Measurements from ENCODE around the gene USP32. TPM values are rescaled to one million over a fixed set of nuclear protein-coding genes. Genes with fewer than 3 reads are reported as not detected.

USP32 gene
- total and polyA plus RNA-seq, 4 donors: 46.6 to 103 (median 52.1) TPM

DNA sequence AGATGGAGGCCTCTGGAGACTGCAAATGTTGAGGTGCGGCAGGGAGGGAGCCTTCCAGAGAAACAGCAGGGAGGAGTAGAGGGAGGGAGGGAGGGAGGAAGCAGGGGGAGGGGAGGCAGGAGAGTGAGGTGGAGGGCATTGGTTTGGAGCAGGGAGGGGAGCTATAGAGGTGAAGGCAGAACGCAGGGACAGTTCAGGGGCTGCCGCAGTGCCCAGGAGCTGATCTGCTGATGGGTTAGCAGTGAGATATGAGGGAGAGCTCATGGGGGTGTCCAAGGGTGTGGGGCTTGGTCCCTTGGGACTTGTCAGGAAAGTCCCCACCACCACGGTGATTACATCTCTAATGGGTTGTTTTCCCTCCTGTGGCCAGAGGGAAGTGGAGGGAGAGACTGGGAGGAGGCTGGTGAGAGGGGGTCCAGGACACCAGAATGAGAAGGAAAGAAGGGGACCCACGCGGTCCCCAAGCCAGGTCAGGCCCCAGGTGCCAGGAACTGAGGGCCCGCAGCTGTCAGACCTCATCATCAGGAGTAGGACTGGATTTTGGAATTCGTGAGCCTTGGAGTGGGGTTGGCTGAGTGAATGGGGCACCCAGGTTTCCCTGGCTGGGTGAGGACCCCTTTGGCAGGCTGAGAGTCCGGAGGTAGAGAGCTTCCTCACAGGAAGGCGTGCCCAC lies 231.0 kb downstream of the USP32 start:
- Histone ChIP-seq H3K27ac (ENCODE audit: low read depth, low read length) (no peak overlapping the region), H3K36me3 (ENCODE audit: control insufficient read depth, insufficient read depth, low read length) (no peaks in the 10 kb centered on the region), H3K4me3 (ENCODE audit: low read depth, low read length) (no peak overlapping the region), H3K27me3 (ENCODE audit: control insufficient read depth, insufficient read depth, low read length) (no peaks in the 10 kb centered on the region), H3K9me3 (ENCODE audit: control insufficient read depth, insufficient read depth, low read length) (no peaks in the 10 kb centered on the region), H3K4me1 (ENCODE audit: control insufficient read depth, insufficient read depth, low read length) (peaks cover 35% of the 10 kb centered on the region)
- whole genome bisulfite sequencing (ENCODE audit: insufficient coverage): 69% methylated on average over 8 of the region's 10 CpGs
- no peak for DNase-seq (ENCODE audit: low read depth in 4 of 6, low spot score in 6 of 6)

DNA sequence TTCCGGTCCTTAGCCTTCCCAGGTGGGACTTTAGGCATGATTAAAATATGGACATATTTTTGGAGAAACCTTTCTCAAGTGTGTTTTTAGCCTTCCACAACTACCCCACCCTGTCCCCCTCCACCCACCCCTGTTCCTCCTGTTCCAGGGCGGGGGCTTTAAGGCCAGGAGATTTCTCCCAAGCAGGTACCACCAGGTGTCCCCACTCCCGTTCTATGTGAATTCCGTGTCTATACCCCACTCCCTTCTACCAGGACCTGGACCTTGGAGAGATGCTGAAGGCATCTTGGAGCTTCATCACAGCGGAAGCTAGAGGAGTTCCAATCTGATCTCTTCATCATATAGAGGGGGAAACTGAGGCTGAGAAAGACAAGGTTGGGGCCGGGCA lies 232.5 kb downstream of the USP32 start:
- no peak overlapping the region for H3K27ac ChIP-seq (ENCODE audit: low read depth, low read length)
- WGBS (ENCODE audit: insufficient coverage): 100% methylated on average over 1 of the region's 6 CpGs
- H3K36me3 ChIP-seq (ENCODE audit: control insufficient read depth, insufficient read depth, low read length): no peaks in the 10 kb centered on the region
- H3K4me3 ChIP-seq (ENCODE audit: low read depth, low read length): no peak overlapping the region
- peaks cover 44% of the 10 kb centered on the region for H3K4me1 ChIP-seq (ENCODE audit: control insufficient read depth, insufficient read depth, low read length)
- no peaks in the 10 kb centered on the region for H3K27me3 ChIP-seq (ENCODE audit: control insufficient read depth, insufficient read depth, low read length)
- no peaks in the 10 kb centered on the region for H3K9me3 ChIP-seq (ENCODE audit: control insufficient read depth, insufficient read depth, low read length)
- DNase-seq (ENCODE audit: low read depth in 4 of 6, low spot score in 6 of 6): no peak

DNA sequence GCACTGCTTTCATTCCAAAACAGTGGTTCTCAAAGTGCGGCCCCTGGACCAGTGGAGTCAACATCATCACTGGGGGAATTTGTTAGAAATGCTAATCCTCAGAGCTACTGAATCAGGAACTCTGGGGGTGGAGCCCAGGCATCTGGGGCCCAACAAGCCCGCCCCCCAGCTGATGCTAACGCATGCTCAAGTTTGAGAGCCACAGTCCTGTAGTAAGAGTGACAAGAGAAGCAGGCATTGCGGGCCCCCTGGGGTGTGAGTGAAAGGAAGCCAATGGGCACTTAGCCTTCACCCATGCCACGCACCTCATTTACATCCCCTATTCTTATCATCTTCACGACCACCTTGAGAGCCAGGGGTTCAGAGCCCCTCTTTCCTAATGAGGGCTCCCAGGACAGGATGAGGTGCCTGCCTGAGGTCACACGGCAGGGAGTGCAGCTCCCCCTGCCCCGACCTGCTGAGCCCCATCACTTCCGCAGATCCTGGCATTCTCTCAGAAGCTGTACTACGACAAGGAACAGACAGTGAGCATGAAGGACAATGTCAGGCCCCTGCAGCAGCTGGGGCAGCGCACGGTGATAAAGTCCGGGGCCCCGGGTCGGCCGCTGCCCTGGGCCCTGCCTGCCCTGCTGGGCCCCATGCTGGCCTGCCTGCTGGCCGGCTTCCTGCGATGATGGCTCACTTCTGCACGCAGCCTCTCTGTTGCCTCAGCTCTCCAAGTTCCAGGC lies 233.0 kb downstream of the USP32 start:
- Histone ChIP-seq H3K9me3 (ENCODE audit: control insufficient read depth, insufficient read depth, low read length) (no peaks in the 10 kb centered on the region), H3K27me3 (ENCODE audit: control insufficient read depth, insufficient read depth, low read length) (no peaks in the 10 kb centered on the region), H3K36me3 (ENCODE audit: control insufficient read depth, insufficient read depth, low read length) (no peaks in the 10 kb centered on the region), H3K27ac (ENCODE audit: low read depth, low read length) (no peak overlapping the region), H3K4me3 (ENCODE audit: low read depth, low read length) (no peak overlapping the region), H3K4me1 (ENCODE audit: control insufficient read depth, insufficient read depth, low read length) (peaks cover 48% of the 10 kb centered on the region)
- WGBS (ENCODE audit: insufficient coverage): 32% methylated on average over 16 of the region's 19 CpGs
- no peak for DNase-seq (ENCODE audit: low read depth in 4 of 6, low spot score in 6 of 6)

DNA sequence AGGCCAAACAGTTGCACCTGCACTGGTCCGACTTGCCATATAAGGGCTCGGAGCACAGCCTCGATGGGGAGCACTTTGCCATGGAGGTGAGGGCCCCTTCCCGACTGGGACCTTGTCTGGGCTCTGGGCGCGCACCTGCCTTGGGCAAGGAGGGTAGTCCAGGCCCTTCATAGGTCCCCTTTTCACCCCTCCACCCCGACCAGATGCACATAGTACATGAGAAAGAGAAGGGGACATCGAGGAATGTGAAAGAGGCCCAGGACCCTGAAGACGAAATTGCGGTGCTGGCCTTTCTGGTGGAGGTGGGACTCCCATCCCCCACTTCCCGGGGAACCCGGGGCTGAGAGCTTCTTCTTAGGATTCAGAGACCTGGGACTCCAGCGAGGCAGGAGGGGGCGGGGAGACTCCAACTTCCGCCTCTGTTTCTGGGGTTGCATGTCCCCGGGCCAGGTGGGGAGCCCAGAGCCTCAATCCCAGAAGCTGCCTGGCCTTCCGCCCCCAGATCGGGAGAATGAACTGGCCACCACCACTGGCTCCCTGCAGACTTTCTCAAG lies 234.4 kb downstream of the USP32 start:
- no peak overlapping the region for H3K27ac ChIP-seq (ENCODE audit: low read depth, low read length)
- no peak overlapping the region for H3K4me3 ChIP-seq (ENCODE audit: low read depth, low read length)
- DNase-seq (ENCODE audit: low read depth in 4 of 6, low spot score in 6 of 6): no peak
- 83% methylated on average over 13 of the region's 18 CpGs for WGBS (ENCODE audit: insufficient coverage)
- no peaks in the 10 kb centered on the region for H3K9me3 ChIP-seq (ENCODE audit: control insufficient read depth, insufficient read depth, low read length)
- no peaks in the 10 kb centered on the region for H3K27me3 ChIP-seq (ENCODE audit: control insufficient read depth, insufficient read depth, low read length)
- peaks cover 42% of the 10 kb centered on the region for H3K4me1 ChIP-seq (ENCODE audit: control insufficient read depth, insufficient read depth, low read length)
- H3K36me3 ChIP-seq (ENCODE audit: control insufficient read depth, insufficient read depth, low read length): no peaks in the 10 kb centered on the region

DNA sequence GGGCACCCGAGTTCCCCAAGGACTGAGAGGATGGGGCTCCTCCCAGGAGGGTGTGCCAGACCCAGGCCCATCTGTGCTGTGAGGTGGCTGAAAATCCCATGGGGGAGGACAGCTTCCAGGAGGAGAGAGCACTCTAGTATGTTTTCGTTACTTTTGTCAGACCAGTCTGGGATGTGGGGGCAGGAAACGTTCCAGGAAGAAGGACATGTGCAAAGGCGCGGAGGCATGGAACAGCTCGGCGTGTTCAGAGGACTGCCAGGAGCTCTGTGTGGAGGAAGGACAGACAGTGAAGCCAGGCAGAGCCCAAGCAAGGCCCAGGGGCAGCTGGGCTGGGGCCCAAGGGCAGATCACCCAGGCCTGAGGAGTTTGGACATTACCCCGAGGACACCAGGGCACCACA lies 235.2 kb downstream of the USP32 start:
- H3K9me3 ChIP-seq (ENCODE audit: control insufficient read depth, insufficient read depth, low read length): no peaks in the 10 kb centered on the region
- no peak for DNase-seq (ENCODE audit: low read depth in 4 of 6, low spot score in 6 of 6)
- WGBS (ENCODE audit: insufficient coverage): 90% methylated on average over 8 of the region's 8 CpGs
- peaks cover 7% of the 10 kb centered on the region for H3K27me3 ChIP-seq (ENCODE audit: control insufficient read depth, insufficient read depth, low read length)
- peaks cover 34% of the 10 kb centered on the region for H3K4me1 ChIP-seq (ENCODE audit: control insufficient read depth, insufficient read depth, low read length)
- H3K4me3 ChIP-seq (ENCODE audit: low read depth, low read length): no peak overlapping the region
- no peak overlapping the region for H3K27ac ChIP-seq (ENCODE audit: low read depth, low read length)
- H3K36me3 ChIP-seq (ENCODE audit: control insufficient read depth, insufficient read depth, low read length): no peaks in the 10 kb centered on the region

DNA sequence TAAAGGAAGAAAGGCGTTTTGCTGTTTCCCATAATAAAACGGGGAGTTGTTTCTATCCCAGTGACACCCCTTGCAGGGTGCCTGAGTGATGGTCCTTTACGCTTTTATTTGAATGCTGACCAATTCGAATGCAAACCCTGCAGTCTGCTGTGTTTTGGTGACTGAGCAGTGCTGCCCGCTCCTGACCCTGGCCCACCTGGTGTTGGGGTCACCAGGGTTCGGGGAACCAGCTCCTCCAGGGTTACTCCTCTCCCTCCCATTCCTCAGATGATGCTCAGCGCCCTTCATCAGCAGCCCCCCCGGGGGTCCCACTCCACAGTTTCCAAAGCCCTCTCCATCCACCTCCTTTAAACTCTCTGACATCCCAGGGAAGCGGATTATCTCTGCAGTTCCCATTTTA lies 236.1 kb downstream of the USP32 start:
- DNase-seq (ENCODE audit: low read depth in 4 of 6, low spot score in 6 of 6): no peak
- H3K27ac ChIP-seq (ENCODE audit: low read depth, low read length): no peak overlapping the region
- H3K9me3 ChIP-seq (ENCODE audit: control insufficient read depth, insufficient read depth, low read length): no peaks in the 10 kb centered on the region
- WGBS (ENCODE audit: insufficient coverage): 40% methylated on average over 9 of the region's 9 CpGs
- peaks cover 16% of the 10 kb centered on the region for H3K27me3 ChIP-seq (ENCODE audit: control insufficient read depth, insufficient read depth, low read length)
- H3K4me3 ChIP-seq (ENCODE audit: low read depth, low read length): no peak overlapping the region
- no peaks in the 10 kb centered on the region for H3K36me3 ChIP-seq (ENCODE audit: control insufficient read depth, insufficient read depth, low read length)
- H3K4me1 ChIP-seq (ENCODE audit: control insufficient read depth, insufficient read depth, low read length): peaks cover 27% of the 10 kb centered on the region

DNA sequence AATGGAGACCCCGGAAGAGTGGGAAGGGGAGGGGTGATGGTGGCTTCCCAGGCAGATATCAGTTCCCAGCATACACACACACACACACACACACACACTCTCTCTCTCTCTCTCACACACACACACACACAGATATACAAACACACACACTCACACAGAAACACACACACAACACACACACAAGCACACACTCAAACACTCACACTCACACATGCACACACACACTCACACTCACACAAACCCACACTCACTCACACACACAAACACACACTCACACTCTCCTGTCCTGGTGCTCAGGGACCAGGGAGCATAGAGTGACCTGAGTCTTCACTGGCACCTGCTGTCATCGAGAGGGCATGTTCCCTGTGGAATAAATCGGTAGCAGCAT lies 236.5 kb downstream of the USP32 start:
- no peak overlapping the region for H3K27ac ChIP-seq (ENCODE audit: low read depth, low read length)
- peaks cover 20% of the 10 kb centered on the region for H3K27me3 ChIP-seq (ENCODE audit: control insufficient read depth, insufficient read depth, low read length)
- DNase-seq (ENCODE audit: low read depth in 4 of 6, low spot score in 6 of 6): no peak
- no peaks in the 10 kb centered on the region for H3K9me3 ChIP-seq (ENCODE audit: control insufficient read depth, insufficient read depth, low read length)
- no peaks in the 10 kb centered on the region for H3K36me3 ChIP-seq (ENCODE audit: control insufficient read depth, insufficient read depth, low read length)
- H3K4me3 ChIP-seq (ENCODE audit: low read depth, low read length): no peak overlapping the region
- WGBS (ENCODE audit: insufficient coverage): 24% methylated on average over 2 of the region's 3 CpGs
- H3K4me1 ChIP-seq (ENCODE audit: control insufficient read depth, insufficient read depth, low read length): peaks cover 31% of the 10 kb centered on the region

DNA sequence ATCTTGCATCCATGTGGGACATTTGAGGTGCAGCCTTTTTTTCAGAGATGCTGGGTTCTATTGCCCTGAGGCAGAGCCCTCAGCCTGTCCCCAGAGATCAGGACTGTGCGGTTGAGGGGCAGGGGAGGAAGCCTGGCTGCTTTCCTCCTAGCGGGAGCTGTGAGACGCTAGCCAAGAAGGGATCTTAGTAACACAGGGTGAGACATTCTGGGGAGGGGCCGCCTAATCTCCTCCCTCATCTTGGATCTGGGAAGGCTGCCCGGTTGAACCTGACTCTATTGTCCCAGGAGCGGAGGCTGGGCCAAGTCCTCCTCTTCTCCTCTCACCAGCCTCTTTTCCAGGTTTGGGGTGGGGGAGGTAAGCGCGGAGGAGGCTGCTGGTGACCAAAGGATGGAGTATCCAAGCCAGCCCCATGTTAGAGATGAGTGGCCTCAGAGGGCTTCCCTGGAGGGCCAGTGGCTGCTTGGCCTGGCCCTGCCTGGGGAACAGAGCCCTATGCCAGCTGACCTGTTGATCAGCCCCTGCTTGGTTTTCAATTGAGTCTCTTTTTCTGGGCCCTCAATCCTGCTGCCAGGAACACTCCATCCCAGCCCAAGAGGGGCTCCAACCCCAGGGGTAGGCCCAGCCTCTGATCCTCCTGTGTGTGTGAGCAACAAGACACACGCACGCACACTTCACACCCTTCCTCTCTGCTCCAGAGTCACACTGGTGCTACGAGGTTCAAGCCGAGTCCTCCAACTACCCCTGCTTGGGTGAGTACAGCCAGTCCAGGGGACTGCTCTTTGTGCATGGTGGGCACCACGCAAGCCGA lies 237.1 kb downstream of the USP32 start:
- peaks cover 26% of the 10 kb centered on the region for H3K27me3 ChIP-seq (ENCODE audit: control insufficient read depth, insufficient read depth, low read length)
- 86% methylated on average over 7 of the region's 14 CpGs for WGBS (ENCODE audit: insufficient coverage)
- peaks cover 37% of the 10 kb centered on the region for H3K4me1 ChIP-seq (ENCODE audit: control insufficient read depth, insufficient read depth, low read length)
- H3K36me3 ChIP-seq (ENCODE audit: control insufficient read depth, insufficient read depth, low read length): no peaks in the 10 kb centered on the region
- DNase-seq (ENCODE audit: low read depth in 4 of 6, low spot score in 6 of 6): peak in 3 of 6 donors; percentile 36 to 86 (median 54)
- peak overlapping the region; percentile 40 for H3K27ac ChIP-seq (ENCODE audit: low read depth, low read length)
- no peaks in the 10 kb centered on the region for H3K9me3 ChIP-seq (ENCODE audit: control insufficient read depth, insufficient read depth, low read length)
- H3K4me3 ChIP-seq (ENCODE audit: low read depth, low read length): no peak overlapping the region

DNA sequence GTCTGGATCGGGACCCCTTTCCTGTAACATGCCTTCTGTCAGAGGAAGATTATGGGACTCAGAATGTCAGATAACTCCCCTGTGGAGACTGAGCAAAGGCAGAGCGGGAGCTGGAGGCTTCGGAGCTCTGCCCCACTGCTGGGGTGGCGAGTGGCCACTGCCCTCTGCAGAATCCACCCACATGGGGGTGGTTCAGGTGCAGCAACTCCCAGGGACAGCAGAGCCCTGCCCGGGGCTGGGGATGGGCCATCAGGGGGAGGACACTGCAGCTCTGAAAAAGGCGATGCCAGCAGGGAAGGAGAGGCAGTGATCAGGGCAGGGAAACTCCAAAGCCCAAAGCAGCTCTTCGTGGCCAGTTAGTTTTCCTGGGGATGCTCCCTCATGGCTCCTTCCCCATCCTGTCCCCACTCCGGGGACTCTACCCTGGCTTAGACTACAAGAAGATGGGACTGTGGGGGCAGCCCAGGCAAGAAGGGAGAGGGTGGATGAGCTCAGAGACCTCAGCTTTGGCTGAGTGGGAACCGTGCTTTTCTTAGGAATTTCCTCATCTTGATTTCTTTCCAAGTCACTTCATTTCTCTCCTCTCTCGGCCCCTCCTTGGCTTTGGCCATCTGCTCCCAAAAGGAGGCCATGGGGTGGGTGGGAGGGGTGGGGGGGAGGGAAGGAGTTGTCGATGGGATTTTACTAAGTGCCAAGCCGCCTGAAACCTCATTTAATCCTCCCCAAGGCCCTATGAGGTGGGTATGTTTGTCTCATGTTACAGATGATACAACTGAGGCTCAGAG lies 238.1 kb downstream of the USP32 start:
- no peak for DNase-seq (ENCODE audit: low read depth in 4 of 6, low spot score in 6 of 6)

More for the DNA sequence above, 238.1 kb downstream of the USP32 start:
- Histone ChIP-seq H3K36me3 (ENCODE audit: control insufficient read depth, insufficient read depth, low read length) (no peaks in the 10 kb centered on the region), H3K4me3 (ENCODE audit: low read depth, low read length) (no peak overlapping the region), H3K9me3 (ENCODE audit: control insufficient read depth, insufficient read depth, low read length) (no peaks in the 10 kb centered on the region), H3K4me1 (ENCODE audit: control insufficient read depth, insufficient read depth, low read length) (peaks cover 36% of the 10 kb centered on the region), H3K27me3 (ENCODE audit: control insufficient read depth, insufficient read depth, low read length) (peaks cover 37% of the 10 kb centered on the region), H3K27ac (ENCODE audit: low read depth, low read length) (peak overlapping the region; percentile 40)
- WGBS (ENCODE audit: insufficient coverage): 93% methylated on average over 5 of the region's 12 CpGs
